PC-9 (cell line): ENCODE results near the gene CCDC124. TPM values are rescaled to one million over a fixed set of nuclear protein-coding genes. Genes with fewer than 3 reads are reported as not detected.
A peak's percentile ranks its signal among the peaks of the same experiment; 100 is the strongest.

ENCODE experiments used
- Bru-seq: library from RNA; stranded (reverse); fragments of 400-500 nt; gene quantifications from one replicate; lab custom pipeline; 2021; lab: Mats Ljungman, UMichigan
- BruChase-seq, 2 experiments: library from RNA; stranded (reverse); fragments of 400-500 nt; gene quantifications; one replicate each; lab custom pipeline; 2021; lab: Mats Ljungman, UMichigan
- BruUV-seq: library from RNA; stranded (reverse); fragments of 400-500 nt; replicated peaks from 2 replicates; lab custom pipeline; 2021; lab: Mats Ljungman, UMichigan
- CTCF ChIA-PET: fragments of 300-600 bp; sonication (Branson Sonifier 250); formaldehyde crosslinking; loops from one replicate; lab custom pipeline; 2022; ENCODE audit warnings: antibody characterized with exemption; lab: Charles Lee
- POLR2A ChIA-PET: fragments of 300-600 bp; sonication (Branson Sonifier 250); formaldehyde crosslinking; loops from one replicate; lab custom pipeline; 2022; ENCODE audit warnings: antibody characterized with exemption; ENCODE audit not compliant: unreplicated experiment; lab: Charles Lee
- DNase-seq, 2 experiments: peaks; one replicate each; pipeline versions ENCODE4 v3.0.0 to v3.0.0-alpha.2; 2015 to 2022; ENCODE audit warnings: mixed read lengths in 1 of 2
- H2AFZ ChIP-seq: fragments of 200-600 bp; sonication (generic); 2 replicates; pipeline ENCODE4 v1.8.1; 2017; ENCODE audit warnings: antibody characterized with exemption
- H3F3A ChIP-seq: fragments of 200-600 bp; sonication (generic); 2 replicates; pipeline ENCODE4 v1.8.1; 2017; ENCODE audit warnings: antibody characterized with exemption, mild to moderate bottlenecking, low read depth; ENCODE audit not compliant: insufficient read depth
- H3K27ac ChIP-seq: fragments of 200-600 bp; sonication (generic); 2 replicates; pipeline ENCODE4 v1.6.1; 2016; ENCODE audit warnings: mixed run types
- H3K27me3 ChIP-seq: fragments of 200-600 bp; sonication (generic); 2 replicates; pipeline ENCODE4 v1.6.1; 2016; ENCODE audit warnings: low read depth, mixed run types; ENCODE audit not compliant: insufficient read depth
- H3K36me3 ChIP-seq: fragments of 200-600 bp; sonication (generic); 2 replicates; pipeline ENCODE4 v1.6.1; 2016; ENCODE audit warnings: low read depth, mixed run types
- H3K4me1 ChIP-seq: fragments of 200-600 bp; sonication (generic); replicated peaks from 2 replicates; pipeline ENCODE4 v1.6.1; 2016; ENCODE audit warnings: mixed run types; ENCODE audit not compliant: insufficient read depth
- H3K4me2 ChIP-seq: fragments of 200-600 bp; sonication (generic); 2 replicates; pipeline ENCODE4 v1.6.1; 2017; ENCODE audit warnings: mixed run types
- H3K4me3 ChIP-seq: fragments of 200-600 bp; sonication (generic); 2 replicates; pipeline ENCODE4 v1.6.1; 2016; ENCODE audit warnings: mixed run types
- H3K79me2 ChIP-seq: fragments of 200-600 bp; sonication (generic); 2 replicates; pipeline ENCODE4 v1.6.1; 2017; ENCODE audit warnings: low read depth, mixed run types
- H3K9me2 ChIP-seq: fragments of 200-600 bp; sonication (generic); 2 replicates; pipeline ENCODE4 v1.8.1; 2017; ENCODE audit warnings: mild to moderate bottlenecking; ENCODE audit not compliant: insufficient read depth
- H3K9me3 ChIP-seq: fragments of 200-600 bp; sonication (generic); 2 replicates; pipeline ENCODE4 v1.8.1; 2016; ENCODE audit warnings: low read depth; ENCODE audit not compliant: insufficient read depth
- H4K20me1 ChIP-seq: fragments of 200-600 bp; sonication (generic); 2 replicates; pipeline ENCODE4 v1.8.1; 2017; ENCODE audit not compliant: insufficient read depth
- EZH2 ChIP-seq: fragments of 200-600 bp; sonication (generic); IDR thresholded peaks from 2 replicates; pipeline ENCODE4 v1.8.0; 2017; ENCODE audit warnings: antibody characterized with exemption, low read depth
- intact Hi-C: fragments of 100-400 bp; cut with micrococcal nuclease; formaldehyde crosslinking; loops from one replicate; pipeline ENCODE4 v1.10.0; 2022; ENCODE audit not compliant: unreplicated experiment
- long read RNA-seq: library from polyadenylated mRNA; stranded (forward); transcript quantifications from one replicate; pipeline ENCODE4 v2.0.0, GENCODE V29; 2022
- total RNA-seq: library from RNA; stranded (reverse); gene quantifications from 2 replicates; pipeline ENCODE4 v1.2.3, GENCODE V29; 2021
- TF ChIP-seq, protein P1 (sequence below): fragments of 200-600 bp; sonication (generic); conservative IDR thresholded peaks from 2 replicates; pipeline ENCODE4 v1.6.1; 2017; ENCODE audit warnings: mixed run types, antibody characterized with exemption, mild to moderate bottlenecking, moderate library complexity

CCDC124 gene, protein sequence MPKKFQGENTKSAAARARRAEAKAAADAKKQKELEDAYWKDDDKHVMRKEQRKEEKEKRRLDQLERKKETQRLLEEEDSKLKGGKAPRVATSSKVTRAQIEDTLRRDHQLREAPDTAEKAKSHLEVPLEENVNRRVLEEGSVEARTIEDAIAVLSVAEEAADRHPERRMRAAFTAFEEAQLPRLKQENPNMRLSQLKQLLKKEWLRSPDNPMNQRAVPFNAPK
- 114 and 118 TPM in 2 replicates for total RNA-seq
- Bru-seq, nascent RNA: percentile 67 among the genes with signal in this experiment
- BruChase-seq, experiment 1, labeled RNA remaining after a 2-hour chase: percentile 67 among the genes with signal in this experiment
- BruChase-seq, experiment 2, labeled RNA remaining after a 6-hour chase: percentile 75 among the genes with signal in this experiment
- long read RNA-seq, transcript CCDC124-201 (5 exons, 938 nt): major isoform, 150 of 212 reads
- long read RNA-seq, partial matches to known transcripts: 50 of 212 reads
- long read RNA-seq, other reads (novel, unspliced or antisense): 10 of 212 reads

DNA sequence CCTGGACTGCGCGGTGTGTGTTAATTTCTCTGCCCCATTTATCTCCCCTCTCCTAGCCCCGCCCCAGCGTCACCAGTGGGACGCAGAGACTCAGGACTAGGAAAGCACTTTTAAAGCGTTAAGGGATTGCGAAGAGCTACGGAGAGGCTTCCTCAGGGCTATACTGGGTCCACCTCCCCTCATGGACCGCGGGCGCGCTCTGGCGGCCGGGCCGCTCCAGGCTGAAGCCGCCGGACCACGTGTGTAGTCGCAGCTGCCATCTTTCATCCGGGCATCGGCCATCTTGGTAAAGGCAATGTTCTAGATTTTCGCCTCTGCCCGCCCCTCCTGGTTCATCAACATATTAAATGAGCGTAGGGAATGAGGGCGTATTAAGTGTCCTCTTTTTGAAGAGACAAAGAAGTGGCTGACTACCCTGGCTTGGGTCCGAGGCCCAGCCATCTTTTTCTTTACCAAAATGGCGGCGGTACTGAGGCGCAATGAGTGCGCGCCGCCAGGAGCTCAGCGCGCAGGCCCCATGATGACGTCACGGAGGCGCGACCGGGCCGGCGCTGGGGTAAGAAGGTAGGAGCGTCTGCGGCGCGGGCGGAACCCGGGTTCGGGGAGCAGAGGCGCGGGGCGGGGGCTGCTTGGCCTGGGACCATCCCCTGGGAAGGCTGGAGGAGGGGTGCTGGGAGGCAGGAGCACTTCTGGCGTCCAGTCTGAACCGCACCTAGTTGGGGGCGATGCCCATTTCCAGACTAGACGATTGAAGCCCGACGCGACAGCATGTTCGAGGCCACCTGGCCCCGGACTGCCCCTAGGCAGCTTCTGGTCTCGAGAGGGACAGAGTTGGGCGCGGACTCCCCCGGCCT, at the start of gene CCDC124:
Gene CCDC124, plus strand, starts transcription at position 531 of the 854 bp plus-strand sequence. CDS start 3,406 bp downstream, outside the sequence.
- intact Hi-C loops: loop anchor here (1.0 to 5.0 kb wide), 3 partner anchors 62 to 625 kb away; partner anchors contain the start of genes DDA1, MRPL34 and RPL18A

DNA sequence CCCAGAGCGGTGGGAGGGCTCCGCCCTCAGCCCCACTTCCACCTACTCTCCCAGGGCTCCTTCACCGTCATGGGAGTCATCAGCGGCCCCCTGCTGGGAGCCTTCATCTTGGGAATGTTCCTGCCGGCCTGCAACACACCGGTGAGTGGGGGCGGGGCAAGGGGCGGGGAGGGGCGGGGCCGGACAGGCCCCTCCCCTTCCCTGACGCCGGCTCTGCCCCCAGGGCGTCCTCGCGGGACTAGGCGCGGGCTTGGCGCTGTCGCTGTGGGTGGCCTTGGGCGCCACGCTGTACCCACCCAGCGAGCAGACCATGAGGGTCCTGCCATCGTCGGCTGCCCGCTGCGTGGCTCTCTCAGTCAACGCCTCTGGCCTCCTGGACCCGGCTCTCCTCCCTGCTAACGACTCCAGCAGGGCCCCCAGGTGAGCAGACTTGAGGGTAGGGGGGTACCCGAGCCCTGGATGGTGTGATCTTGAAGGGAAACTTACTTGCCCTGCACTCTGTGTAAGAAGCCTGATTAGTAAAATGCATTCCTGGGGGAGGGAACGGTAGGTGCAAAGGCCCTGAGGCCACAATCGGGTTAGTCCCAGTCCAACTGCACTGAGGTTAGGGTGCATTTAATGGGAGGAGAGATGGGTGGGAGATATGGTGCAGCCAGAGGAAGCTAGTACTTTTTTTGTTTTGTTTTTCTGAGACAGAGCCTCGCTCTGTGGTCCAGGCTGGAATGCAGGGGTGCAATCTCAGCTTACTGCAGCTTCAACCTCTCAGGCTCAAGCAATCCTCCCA, 49.0 kb upstream of the CCDC124 start:
- CTCF ChIA-PET: no interaction called here
- no peaks in the 10 kb centered on the region for H4K20me1 ChIP-seq
- intact Hi-C loops: no loop called here

More for the DNA sequence above, at the start of gene CCDC124:
- H3K9me2 ChIP-seq: no peaks in the 10 kb centered on the region
- TF ChIP-seq EZH2: no peak
- TF ChIP-seq, protein P1, sequence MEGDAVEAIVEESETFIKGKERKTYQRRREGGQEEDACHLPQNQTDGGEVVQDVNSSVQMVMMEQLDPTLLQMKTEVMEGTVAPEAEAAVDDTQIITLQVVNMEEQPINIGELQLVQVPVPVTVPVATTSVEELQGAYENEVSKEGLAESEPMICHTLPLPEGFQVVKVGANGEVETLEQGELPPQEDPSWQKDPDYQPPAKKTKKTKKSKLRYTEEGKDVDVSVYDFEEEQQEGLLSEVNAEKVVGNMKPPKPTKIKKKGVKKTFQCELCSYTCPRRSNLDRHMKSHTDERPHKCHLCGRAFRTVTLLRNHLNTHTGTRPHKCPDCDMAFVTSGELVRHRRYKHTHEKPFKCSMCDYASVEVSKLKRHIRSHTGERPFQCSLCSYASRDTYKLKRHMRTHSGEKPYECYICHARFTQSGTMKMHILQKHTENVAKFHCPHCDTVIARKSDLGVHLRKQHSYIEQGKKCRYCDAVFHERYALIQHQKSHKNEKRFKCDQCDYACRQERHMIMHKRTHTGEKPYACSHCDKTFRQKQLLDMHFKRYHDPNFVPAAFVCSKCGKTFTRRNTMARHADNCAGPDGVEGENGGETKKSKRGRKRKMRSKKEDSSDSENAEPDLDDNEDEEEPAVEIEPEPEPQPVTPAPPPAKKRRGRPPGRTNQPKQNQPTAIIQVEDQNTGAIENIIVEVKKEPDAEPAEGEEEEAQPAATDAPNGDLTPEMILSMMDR: peak; percentile 95
- peaks cover 12% of the 10 kb centered on the region for H3K4me1 ChIP-seq
- H3K27me3 ChIP-seq: no peaks in the 10 kb centered on the region
- peak within 1 kb of the TSS; percentile 87 for H3K4me3 ChIP-seq
- peak within 1 kb of the TSS; percentile 89 for H3K4me2 ChIP-seq
- BruUV-seq: TSS peak; percentile 95
- H3K27ac ChIP-seq: peak within 1 kb of the TSS; percentile 86
- ChIA-PET POLR2A (interaction anchor here (0.6 to 2.3 kb wide), 8 partner anchors 62 to 630 kb away, joined by 3 to 35 read pairs (median 4); partner anchors contain the start of genes B3GNT3, JUND and RPL18A), CTCF (interaction anchor here (0.5 to 2.5 kb wide), 8 partner anchors 15 to 340 kb away, joined by 3 to 67 read pairs (median 4); partner anchors contain the start of genes RPL18A and SLC5A5)
- peak within 1 kb of the TSS; percentile 86 for H2AFZ ChIP-seq
- no peaks in the 10 kb centered on the region for H3K9me3 ChIP-seq
- DNase-seq: peak; percentile 85 to 94
- H4K20me1 ChIP-seq: no peaks in the 10 kb centered on the region
- H3K79me2 ChIP-seq: peaks cover 26% of the 10 kb centered on the region
- peaks cover 17% of the 10 kb centered on the region for H3F3A ChIP-seq
- H3K36me3 ChIP-seq: peaks cover 4% of the 10 kb centered on the region; the same call in 1 of the 2 replicates

More for the DNA sequence above, 49.0 kb upstream of the CCDC124 start:
- no TSS peak for BruUV-seq
- H3K27me3 ChIP-seq: peaks cover 25% of the 10 kb centered on the region; the same call in 1 of the 2 replicates
- TF ChIP-seq, protein P1: no peak
- TF ChIP-seq EZH2: no peak
- H3K79me2 ChIP-seq: no peaks in the 10 kb centered on the region
- no peak overlapping the region for H3K27ac ChIP-seq
- H2AFZ ChIP-seq: no peak overlapping the region
- H3F3A ChIP-seq: 0 out of 2 replicates have a peak, but pooled peaks cover 6% of the 10 kb centered on the region
- H3K36me3 ChIP-seq: no peaks in the 10 kb centered on the region
- no peaks in the 10 kb centered on the region for H3K9me2 ChIP-seq
- H3K9me3 ChIP-seq: no peaks in the 10 kb centered on the region
- no peaks in the 10 kb centered on the region for H3K4me1 ChIP-seq
- POLR2A ChIA-PET: no interaction called here
- peak in 1 of 2 experiments; percentile 34 for DNase-seq
- H3K4me3 ChIP-seq: no peak overlapping the region
- no peak overlapping the region for H3K4me2 ChIP-seq
